Measurements from ENCODE around the gene CFAP68.

DNA sequence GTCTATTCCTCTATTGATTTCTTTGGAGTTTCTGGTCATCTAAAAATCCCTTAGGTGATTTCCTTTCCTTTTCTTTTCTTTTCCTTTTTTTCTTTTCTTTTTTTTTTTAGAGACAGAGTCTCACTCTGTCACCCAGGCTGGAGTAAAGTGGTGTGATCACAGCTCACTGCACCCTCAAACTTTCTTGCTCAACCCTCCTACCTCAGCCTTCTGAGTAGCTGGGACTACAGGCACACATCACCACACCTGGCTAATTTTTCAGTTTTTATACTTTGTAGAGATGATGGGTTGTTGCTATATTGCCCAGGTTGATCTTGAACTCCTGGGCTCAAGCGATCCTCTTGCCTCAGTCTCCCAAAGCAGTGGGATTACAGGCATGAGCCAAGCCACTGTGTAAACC is 37.4 kb downstream of the CFAP68 start:
- TF ChIP-seq, protein P1, sequence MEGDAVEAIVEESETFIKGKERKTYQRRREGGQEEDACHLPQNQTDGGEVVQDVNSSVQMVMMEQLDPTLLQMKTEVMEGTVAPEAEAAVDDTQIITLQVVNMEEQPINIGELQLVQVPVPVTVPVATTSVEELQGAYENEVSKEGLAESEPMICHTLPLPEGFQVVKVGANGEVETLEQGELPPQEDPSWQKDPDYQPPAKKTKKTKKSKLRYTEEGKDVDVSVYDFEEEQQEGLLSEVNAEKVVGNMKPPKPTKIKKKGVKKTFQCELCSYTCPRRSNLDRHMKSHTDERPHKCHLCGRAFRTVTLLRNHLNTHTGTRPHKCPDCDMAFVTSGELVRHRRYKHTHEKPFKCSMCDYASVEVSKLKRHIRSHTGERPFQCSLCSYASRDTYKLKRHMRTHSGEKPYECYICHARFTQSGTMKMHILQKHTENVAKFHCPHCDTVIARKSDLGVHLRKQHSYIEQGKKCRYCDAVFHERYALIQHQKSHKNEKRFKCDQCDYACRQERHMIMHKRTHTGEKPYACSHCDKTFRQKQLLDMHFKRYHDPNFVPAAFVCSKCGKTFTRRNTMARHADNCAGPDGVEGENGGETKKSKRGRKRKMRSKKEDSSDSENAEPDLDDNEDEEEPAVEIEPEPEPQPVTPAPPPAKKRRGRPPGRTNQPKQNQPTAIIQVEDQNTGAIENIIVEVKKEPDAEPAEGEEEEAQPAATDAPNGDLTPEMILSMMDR (IDR thresholded peaks at IDR 0.05), result no peak
- no peak for TF ChIP-seq POLR2A (IDR thresholded peaks at IDR 0.05)

Measured in uterus (tissue), 2 donors.